ENCODE results near the gene PRX. TPM values are rescaled to one million over a fixed set of nuclear protein-coding genes. Genes with fewer than 3 reads are reported as not detected.

PRX gene
- polyA plus RNA-seq, 1 donor from 2014 or later, result 0.20 TPM

- Histone ChIP-seq H3K9me2 (ENCODE audit: insufficient read depth, low read length) (no peaks in the 10 kb centered on the region), H3K79me2 (replicated peaks; ENCODE audit: insufficient read depth, low read length) (no peaks in the 10 kb centered on the region), H4K20me1 (ENCODE audit: insufficient read depth) (no peaks in the 10 kb centered on the region), H3K27ac (ENCODE audit: low read length) (no peak overlapping the region), H3K9ac (ENCODE audit: low read length) (no peak overlapping the region), H3K4me2 (ENCODE audit: low read length) (no peak overlapping the region), H3K27me3 (ENCODE audit: insufficient read depth, low read depth, low read length) (no peaks in the 10 kb centered on the region), H2AFZ (ENCODE audit: low read depth, low read length) (no peak overlapping the region), H3K36me3 (ENCODE audit: insufficient read depth, low read length) (peaks cover 6% of the 10 kb centered on the region), H3K4me3 (ENCODE audit: low read length) (no peak overlapping the region), H3F3A (ENCODE audit: insufficient read depth, low read length, poor library complexity, severe bottlenecking) (no peaks in the 10 kb centered on the region), H3K9me3 (ENCODE audit: low read length) (no peaks in the 10 kb centered on the region)
- no peak for TF ChIP-seq REST (IDR thresholded peaks at IDR 0.05; ENCODE audit: borderline replicate concordance)
- TF ChIP-seq POLR2AphosphoS5 (IDR thresholded peaks at IDR 0.05), result no peak
- no peak for TF ChIP-seq EZH2 (IDR thresholded peaks at IDR 0.05; ENCODE audit: borderline replicate concordance, insufficient read depth, low read length, poor library complexity, severe bottlenecking)
- TF ChIP-seq MXI1 (conservative IDR thresholded peaks at IDR 0.05; ENCODE audit: poor library complexity, severe bottlenecking), result no peak
- no peak for TF ChIP-seq SMC3 (conservative IDR thresholded peaks at IDR 0.05; ENCODE audit: poor library complexity)
- TF ChIP-seq EP300 (conservative IDR thresholded peaks at IDR 0.05; ENCODE audit: poor library complexity, severe bottlenecking), result no peak
- TF ChIP-seq RAD21 (conservative IDR thresholded peaks at IDR 0.05), result no peak
These were observed 34.7 kb downstream of the PRX start for GRCh38 chr19:40378509-40378908.

GRCh38 chr19:40377876-40378385 is 35.2 kb downstream of the PRX start:
- H3K9ac ChIP-seq (ENCODE audit: low read length), result no peak overlapping the region
- H4K20me1 ChIP-seq (ENCODE audit: insufficient read depth), result no peaks in the 10 kb centered on the region
- H3K79me2 ChIP-seq (replicated peaks; ENCODE audit: insufficient read depth, low read length), result no peaks in the 10 kb centered on the region
- no peak overlapping the region for H2AFZ ChIP-seq (ENCODE audit: low read depth, low read length)
- no peak overlapping the region for H3K4me3 ChIP-seq (ENCODE audit: low read length)
- H3F3A ChIP-seq (ENCODE audit: insufficient read depth, low read length, poor library complexity, severe bottlenecking), result no peaks in the 10 kb centered on the region
- H3K9me3 ChIP-seq (ENCODE audit: low read length), result no peaks in the 10 kb centered on the region
- no peaks in the 10 kb centered on the region for H3K27me3 ChIP-seq (ENCODE audit: insufficient read depth, low read depth, low read length)
- H3K4me2 ChIP-seq (ENCODE audit: low read length), result no peak overlapping the region
- no peak overlapping the region for H3K27ac ChIP-seq (ENCODE audit: low read length)
- H3K36me3 ChIP-seq (ENCODE audit: insufficient read depth, low read length), result peaks cover 7% of the 10 kb centered on the region
- TF ChIP-seq MXI1 (conservative IDR thresholded peaks at IDR 0.05; ENCODE audit: poor library complexity, severe bottlenecking), result no peak
- TF ChIP-seq SMC3 (conservative IDR thresholded peaks at IDR 0.05; ENCODE audit: poor library complexity), result no peak
- no peak for TF ChIP-seq CTCF (IDR thresholded peaks at IDR 0.05; ENCODE audit: poor library complexity, severe bottlenecking)
- TF ChIP-seq POLR2AphosphoS5 (IDR thresholded peaks at IDR 0.05), result no peak
- TF ChIP-seq RAD21 (conservative IDR thresholded peaks at IDR 0.05), result no peak
- no peak for TF ChIP-seq EP300 (conservative IDR thresholded peaks at IDR 0.05; ENCODE audit: poor library complexity, severe bottlenecking)
- no peak for TF ChIP-seq EZH2 (IDR thresholded peaks at IDR 0.05; ENCODE audit: borderline replicate concordance, insufficient read depth, low read length, poor library complexity, severe bottlenecking)
- no peak for TF ChIP-seq TAF1 (IDR thresholded peaks at IDR 0.05; ENCODE audit: low read depth)
- H3K9me2 ChIP-seq (ENCODE audit: insufficient read depth, low read length), result no peaks in the 10 kb centered on the region

Measured in neural cell (in vitro differentiated cells).